SK-N-SH (cell line): ENCODE results near the gene EXTL2.

Experiments
- CHD2 ChIP-seq: fragments of 150-350 bp; IDR thresholded peaks from 2 replicates; pipeline ENCODE4 v1.6.1; 2018; ENCODE audit warnings: low read length; ENCODE audit not compliant: partially characterized antibody
- GABPA ChIP-seq: IDR thresholded peaks from 2 replicates; pipeline ENCODE4 v1.4.0; 2012; ENCODE audit warnings: low read depth, mild to moderate bottlenecking
- REST ChIP-seq: IDR thresholded peaks from 2 replicates; pipeline ENCODE4 v1.6.1; 2012; ENCODE audit warnings: mild to moderate bottlenecking, low read depth, low read length, moderate library complexity
- SMC3 ChIP-seq: IDR thresholded peaks from 2 replicates; pipeline ENCODE4 v1.6.1; 2012; ENCODE audit warnings: low read depth, low read length, improper control_type of control experiment
- YY1 ChIP-seq: IDR thresholded peaks from 2 replicates; pipeline ENCODE4 v1.4.0; 2012; ENCODE audit warnings: low read depth, mild to moderate bottlenecking
- TF ChIP-seq, protein P1 (sequence below): fragments of 200-600 bp; sonication (generic); IDR thresholded peaks from 2 replicates; pipeline ENCODE4 v1.6.1; 2017; ENCODE audit warnings: antibody characterized with exemption, mild to moderate bottlenecking, moderate library complexity

- TF ChIP-seq, protein P1, sequence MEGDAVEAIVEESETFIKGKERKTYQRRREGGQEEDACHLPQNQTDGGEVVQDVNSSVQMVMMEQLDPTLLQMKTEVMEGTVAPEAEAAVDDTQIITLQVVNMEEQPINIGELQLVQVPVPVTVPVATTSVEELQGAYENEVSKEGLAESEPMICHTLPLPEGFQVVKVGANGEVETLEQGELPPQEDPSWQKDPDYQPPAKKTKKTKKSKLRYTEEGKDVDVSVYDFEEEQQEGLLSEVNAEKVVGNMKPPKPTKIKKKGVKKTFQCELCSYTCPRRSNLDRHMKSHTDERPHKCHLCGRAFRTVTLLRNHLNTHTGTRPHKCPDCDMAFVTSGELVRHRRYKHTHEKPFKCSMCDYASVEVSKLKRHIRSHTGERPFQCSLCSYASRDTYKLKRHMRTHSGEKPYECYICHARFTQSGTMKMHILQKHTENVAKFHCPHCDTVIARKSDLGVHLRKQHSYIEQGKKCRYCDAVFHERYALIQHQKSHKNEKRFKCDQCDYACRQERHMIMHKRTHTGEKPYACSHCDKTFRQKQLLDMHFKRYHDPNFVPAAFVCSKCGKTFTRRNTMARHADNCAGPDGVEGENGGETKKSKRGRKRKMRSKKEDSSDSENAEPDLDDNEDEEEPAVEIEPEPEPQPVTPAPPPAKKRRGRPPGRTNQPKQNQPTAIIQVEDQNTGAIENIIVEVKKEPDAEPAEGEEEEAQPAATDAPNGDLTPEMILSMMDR, result peak; percentile 82
- peak; percentile 55 for TF ChIP-seq SMC3
- no peak for TF ChIP-seq CHD2
- no peak for TF ChIP-seq REST
- TF ChIP-seq GABPA, result no peak
- no peak for TF ChIP-seq YY1
These were observed 26.2 kb downstream of the EXTL2 start for GRCh38 chr1:100868364-100868995.
